Measurements from ENCODE around the gene WLS.
"Not testable (repeated sequence)": the region's sequence is repeated elsewhere in the genome, so short reads cannot be mapped to it uniquely, and the experiment has no call there.

The WLS gene

GRCh38 chr1:68166348-68166747 lies 66.0 kb downstream of the WLS start:
- DNase-seq (ENCODE audit: low read depth in 2 of 2) = no peak

GRCh38 chr1:68165665-68166064 lies 66.7 kb downstream of the WLS start:
- no peak for DNase-seq (ENCODE audit: low read depth in 2 of 2)

GRCh38 chr1:68164918-68165317 lies 67.4 kb downstream of the WLS start:
- no peak for DNase-seq (ENCODE audit: low read depth in 2 of 2)

GRCh38 chr1:68163220-68163619 lies 69.1 kb downstream of the WLS start:
- DNase-seq (ENCODE audit: low read depth in 2 of 2) = no peak

- no peak for DNase-seq (ENCODE audit: low read depth in 2 of 2)
These were observed 69.6 kb downstream of the WLS start for GRCh38 chr1:68162761-68163160.

- DNase-seq (ENCODE audit: low read depth in 2 of 2) = not testable (repeated sequence)
These were observed 70.7 kb downstream of the WLS start for GRCh38 chr1:68161672-68162071.

GRCh38 chr1:68160935-68161334 lies 71.4 kb downstream of the WLS start:
- not testable (repeated sequence) for DNase-seq (ENCODE audit: low read depth in 2 of 2)

- no peak for DNase-seq (ENCODE audit: low read depth in 2 of 2)
These were observed 72.3 kb downstream of the WLS start for GRCh38 chr1:68160021-68160420.

- no peak for DNase-seq (ENCODE audit: low read depth in 2 of 2)
These were observed 73.5 kb downstream of the WLS start for GRCh38 chr1:68158837-68159236.

- no peak for DNase-seq (ENCODE audit: low read depth in 2 of 2)
These were observed 74.9 kb downstream of the WLS start for GRCh38 chr1:68157416-68157815.

- no peak for DNase-seq (ENCODE audit: low read depth in 2 of 2)
These were observed 80.6 kb downstream of the WLS start for GRCh38 chr1:68151690-68152089.

GRCh38 chr1:68149907-68150306 lies 82.4 kb downstream of the WLS start:
- no peak for DNase-seq (ENCODE audit: low read depth in 2 of 2)

GRCh38 chr1:68149110-68149798 lies 83.1 kb downstream of the WLS start:
- no peak for DNase-seq (ENCODE audit: low read depth in 2 of 2)

- DNase-seq (ENCODE audit: low read depth in 2 of 2) = no peak
These were observed 83.7 kb downstream of the WLS start for GRCh38 chr1:68148631-68149030.

- DNase-seq (ENCODE audit: low read depth in 2 of 2) = no peak
These were observed 84.7 kb downstream of the WLS start for GRCh38 chr1:68147534-68148171.

- DNase-seq (ENCODE audit: low read depth in 2 of 2) = no peak
These were observed 86.8 kb downstream of the WLS start for GRCh38 chr1:68145418-68146126.

- no peak for DNase-seq (ENCODE audit: low read depth in 2 of 2)
These were observed 87.5 kb downstream of the WLS start for GRCh38 chr1:68144856-68145255.

GRCh38 chr1:68143633-68144032 lies 88.7 kb downstream of the WLS start:
- no peak for DNase-seq (ENCODE audit: low read depth in 2 of 2)

- DNase-seq (ENCODE audit: low read depth in 2 of 2) = no peak
These were observed 89.9 kb downstream of the WLS start for GRCh38 chr1:68142461-68142860.

- DNase-seq (ENCODE audit: low read depth in 2 of 2) = no peak
These were observed 90.3 kb downstream of the WLS start for GRCh38 chr1:68142036-68142435.

- no peak for DNase-seq (ENCODE audit: low read depth in 2 of 2)
These were observed 91.0 kb downstream of the WLS start for GRCh38 chr1:68141071-68142021.

- no peak for DNase-seq (ENCODE audit: low read depth in 2 of 2)
These were observed 91.8 kb downstream of the WLS start for GRCh38 chr1:68140536-68140935.

All from stimulated activated CD4-positive, alpha-beta T cell treated with anti-CD3 and anti-CD28 coated beads, Interleukin-12 subunit alpha, Interleukin-12 subunit beta, amount 100 ng/mL, for 24 hours (primary cell).